Stimulated activated CD8-positive, alpha-beta memory T cell treated with anti-CD3 and anti-CD28 coated beads, Interleukin-15, amount 100 ng/mL, for 24 hours (primary cell): ENCODE results near the gene PPP1R16B.
"Not testable (repeated sequence)": the region's sequence is repeated elsewhere in the genome, so short reads cannot be mapped to it uniquely, and the experiment has no call there.

Experiments used
- DNase-seq: peaks from one replicate; pipeline ENCODE4 v3.0.0-alpha.2; 2020; ENCODE audit warnings: low read depth

Gene PPP1R16B

GRCh38 chr20:38853759-38854158 is 48.3 kb downstream of the PPP1R16B start:
- no peak for DNase-seq

- DNase-seq = no peak
Observed at GRCh38 chr20:38854654-38855066, 49.2 kb downstream of the PPP1R16B start.

GRCh38 chr20:38855356-38855755 is 49.9 kb downstream of the PPP1R16B start:
- DNase-seq = no peak

GRCh38 chr20:38856570-38856969 is 51.1 kb downstream of the PPP1R16B start:
- DNase-seq = no peak

GRCh38 chr20:38857703-38858102 is 52.2 kb downstream of the PPP1R16B start:
- no peak for DNase-seq

- DNase-seq = no peak
Observed at GRCh38 chr20:38859070-38859690, 53.7 kb downstream of the PPP1R16B start.

GRCh38 chr20:38859857-38860256 is 54.4 kb downstream of the PPP1R16B start:
- DNase-seq = not testable (repeated sequence)

- no peak for DNase-seq
Observed at GRCh38 chr20:38861071-38861401, 55.5 kb downstream of the PPP1R16B start.

GRCh38 chr20:38862226-38862625 is 56.7 kb downstream of the PPP1R16B start:
- DNase-seq = no peak

GRCh38 chr20:38863024-38863851 is 57.7 kb downstream of the PPP1R16B start:
- no peak for DNase-seq

GRCh38 chr20:38864662-38865061 is 59.2 kb downstream of the PPP1R16B start:
- no peak for DNase-seq

GRCh38 chr20:38866265-38867061 is 61.0 kb downstream of the PPP1R16B start:
- no peak for DNase-seq

GRCh38 chr20:38867062-38867359 is 61.5 kb downstream of the PPP1R16B start:
- DNase-seq = no peak

- DNase-seq = no peak
Observed at GRCh38 chr20:38870733-38871559, 65.4 kb downstream of the PPP1R16B start.

GRCh38 chr20:38871560-38871953 is 66.1 kb downstream of the PPP1R16B start:
- DNase-seq = no peak

- no peak for DNase-seq
Observed at GRCh38 chr20:38872036-38872435, 66.5 kb downstream of the PPP1R16B start.

GRCh38 chr20:38872491-38873049 is 67.1 kb downstream of the PPP1R16B start:
- DNase-seq = no peak

GRCh38 chr20:38873050-38873581 is 67.6 kb downstream of the PPP1R16B start:
- DNase-seq = peak; percentile 45

- no peak for DNase-seq
Observed at GRCh38 chr20:38874460-38875174, 69.1 kb downstream of the PPP1R16B start.

- DNase-seq = no peak
Observed at GRCh38 chr20:38875175-38875993, 69.9 kb downstream of the PPP1R16B start.
